GM19023 (cell line): ENCODE results near the gene RBM6.
"Not testable (repeated sequence)": the region's sequence is repeated elsewhere in the genome, so short reads cannot be mapped to it uniquely, and the experiment has no call there.

Source experiments
- ATAC-seq: cut with Tn5 transposase; IDR thresholded peaks from one replicate; pipeline ENCODE4 v1.9.1; 2021; ENCODE audit warnings: mild to moderate bottlenecking, moderate library complexity; ENCODE audit not compliant: unreplicated experiment

The RBM6 gene

GRCh38 chr3:49912881-49913281, 27.1 kb upstream of the RBM6 start:
- ATAC-seq, result no peak

GRCh38 chr3:49914906-49915305, 25.0 kb upstream of the RBM6 start:
- no peak for ATAC-seq

GRCh38 chr3:49916686-49917085, 23.3 kb upstream of the RBM6 start:
- ATAC-seq, result no peak

- not testable (repeated sequence) for ATAC-seq
Measured at GRCh38 chr3:49917806-49918590, 22.0 kb upstream of the RBM6 start.

- no peak for ATAC-seq
Measured at GRCh38 chr3:49924683-49925082, 15.3 kb upstream of the RBM6 start.

GRCh38 chr3:49925485-49925884, 14.5 kb upstream of the RBM6 start:
- ATAC-seq, result no peak

- no peak for ATAC-seq
Measured at GRCh38 chr3:49926117-49926728, 13.7 kb upstream of the RBM6 start.

- ATAC-seq, result no peak
Measured at GRCh38 chr3:49927798-49928197, 12.2 kb upstream of the RBM6 start.

- no peak for ATAC-seq
Measured at GRCh38 chr3:49928481-49929017, 11.4 kb upstream of the RBM6 start.

- peak; percentile 84 for ATAC-seq
Measured at GRCh38 chr3:49929291-49930167, 10.4 kb upstream of the RBM6 start, which contains the start of gene MON1A. Gene MON1A (minus strand): TSS chr3:49929811. CDS start chr3:49913346, 16,465 bp downstream.

- ATAC-seq, result no peak
Measured at GRCh38 chr3:49930168-49930690, 9.7 kb upstream of the RBM6 start.

- no peak for ATAC-seq
Measured at GRCh38 chr3:49930922-49931321, 9.0 kb upstream of the RBM6 start.

GRCh38 chr3:49932281-49932680, 7.7 kb upstream of the RBM6 start:
- not testable (repeated sequence) for ATAC-seq

- ATAC-seq, result no peak
Measured at GRCh38 chr3:49937090-49937489, 2.9 kb upstream of the RBM6 start.

- ATAC-seq, result no peak
Measured at GRCh38 chr3:49940667-49941249, 808 bp downstream of the RBM6 start.

- no peak for ATAC-seq
Measured at GRCh38 chr3:49942651-49943050, 2.7 kb downstream of the RBM6 start.

- no peak for ATAC-seq
Measured at GRCh38 chr3:49952924-49953323, 13.0 kb downstream of the RBM6 start.

GRCh38 chr3:49955636-49956035, 15.7 kb downstream of the RBM6 start:
- no peak for ATAC-seq

- no peak for ATAC-seq
Measured at GRCh38 chr3:49966233-49966942, 26.4 kb downstream of the RBM6 start.

- ATAC-seq, result no peak
Measured at GRCh38 chr3:49967291-49967690, 27.3 kb downstream of the RBM6 start.
